GM10248 (cell line): ENCODE data around the gene F2RL1.

Experiments used
- CTCF ChIA-PET: fragments of 300-600 bp; sonication (Branson Sonifier 250); formaldehyde crosslinking; extraction: SDS; loops from one replicate; lab custom pipeline; 2021; ENCODE audit warnings: antibody characterized with exemption; lab: Yijun Ruan, JAX
- POLR2A ChIA-PET: fragments of 350-650 bp; sonication (Branson Sonifier 250); formaldehyde crosslinking; extraction: SDS; loops from one replicate; lab custom pipeline; 2020; ENCODE audit warnings: antibody characterized with exemption; lab: Yijun Ruan, JAX
- DNase-seq: peaks from one replicate; pipeline ENCODE4 v3.0.0; 2012; ENCODE audit errors: extremely low spot score
- TF ChIP-seq, protein P1 (sequence below): IDR thresholded peaks from 2 replicates; pipeline ENCODE4 v1.5.1; 2012; ENCODE audit warnings: mild to moderate bottlenecking, low read depth; ENCODE audit errors: extremely low read depth, missing control alignments, control extremely low read depth

The F2RL1 gene

DNA sequence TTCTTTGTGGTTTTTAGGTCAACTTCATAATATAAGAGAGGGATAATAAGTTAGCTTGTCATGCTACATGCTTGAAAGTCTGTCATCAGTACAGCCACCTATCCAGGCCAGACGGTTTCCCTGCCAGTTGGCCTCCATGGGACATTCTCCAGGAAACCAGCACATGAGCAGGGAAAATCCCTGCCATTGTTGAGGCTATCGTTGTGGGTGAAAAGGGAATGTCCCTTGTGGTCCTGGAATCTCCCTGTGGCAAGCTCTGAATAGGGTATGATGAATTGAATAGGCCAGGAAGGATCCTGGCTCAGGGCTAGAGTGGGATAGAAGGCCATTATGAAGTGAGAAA is 12.3 kb downstream of the F2RL1 start:
- ChIA-PET POLR2A (interaction anchor here (0.6 kb wide), 1 partner anchor 496 kb away, joined by 7 read pairs; no protein-coding TSS in a partner anchor), CTCF (interaction anchor here (1.0 kb wide), 1 partner anchor 16 kb away, joined by 3 read pairs; no protein-coding TSS in a partner anchor)
- DNase-seq: no peak
- TF ChIP-seq, protein P1, sequence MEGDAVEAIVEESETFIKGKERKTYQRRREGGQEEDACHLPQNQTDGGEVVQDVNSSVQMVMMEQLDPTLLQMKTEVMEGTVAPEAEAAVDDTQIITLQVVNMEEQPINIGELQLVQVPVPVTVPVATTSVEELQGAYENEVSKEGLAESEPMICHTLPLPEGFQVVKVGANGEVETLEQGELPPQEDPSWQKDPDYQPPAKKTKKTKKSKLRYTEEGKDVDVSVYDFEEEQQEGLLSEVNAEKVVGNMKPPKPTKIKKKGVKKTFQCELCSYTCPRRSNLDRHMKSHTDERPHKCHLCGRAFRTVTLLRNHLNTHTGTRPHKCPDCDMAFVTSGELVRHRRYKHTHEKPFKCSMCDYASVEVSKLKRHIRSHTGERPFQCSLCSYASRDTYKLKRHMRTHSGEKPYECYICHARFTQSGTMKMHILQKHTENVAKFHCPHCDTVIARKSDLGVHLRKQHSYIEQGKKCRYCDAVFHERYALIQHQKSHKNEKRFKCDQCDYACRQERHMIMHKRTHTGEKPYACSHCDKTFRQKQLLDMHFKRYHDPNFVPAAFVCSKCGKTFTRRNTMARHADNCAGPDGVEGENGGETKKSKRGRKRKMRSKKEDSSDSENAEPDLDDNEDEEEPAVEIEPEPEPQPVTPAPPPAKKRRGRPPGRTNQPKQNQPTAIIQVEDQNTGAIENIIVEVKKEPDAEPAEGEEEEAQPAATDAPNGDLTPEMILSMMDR: no peak

DNA sequence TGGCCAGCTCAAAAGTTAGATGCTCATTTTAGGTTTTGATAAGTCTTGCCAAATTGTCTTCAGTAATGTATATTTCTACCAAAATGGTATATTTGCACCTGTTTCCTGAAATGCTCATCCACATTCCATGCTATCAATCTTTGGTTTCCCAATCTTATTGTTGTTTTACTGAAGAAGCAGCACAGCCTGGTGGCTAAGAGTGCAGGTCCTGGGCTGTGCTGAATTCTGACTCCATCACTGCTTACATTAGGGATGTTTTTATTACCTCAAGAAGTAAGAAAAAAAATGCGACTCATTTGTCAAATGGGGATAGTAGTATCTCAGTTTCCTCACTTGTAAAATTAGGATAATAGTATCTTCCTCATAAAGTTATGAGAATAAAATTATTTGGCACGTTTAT is 17.4 kb downstream of the F2RL1 start:
- CTCF ChIA-PET: no interaction called here
- TF ChIP-seq, protein P1: no peak
- no peak for DNase-seq
- POLR2A ChIA-PET: no interaction called here

DNA sequence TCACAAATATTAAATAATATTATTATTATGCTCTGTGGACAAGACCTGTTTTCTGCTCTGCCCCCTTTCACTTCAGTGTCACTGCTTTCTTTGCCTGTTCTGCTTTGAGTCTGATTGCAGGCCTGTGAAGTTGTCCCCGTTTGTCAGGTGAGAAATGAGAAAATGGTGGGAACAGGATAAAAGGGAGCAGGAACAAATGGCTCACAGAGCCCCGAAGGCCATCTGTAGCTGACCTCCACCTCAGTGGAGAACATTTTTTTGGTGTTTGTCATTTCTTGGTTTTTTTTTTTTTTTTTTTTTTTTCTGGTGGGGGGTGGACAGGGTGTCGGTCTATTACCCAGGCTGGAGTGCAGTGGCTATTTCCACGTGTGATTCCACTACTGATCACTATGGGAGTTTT is 17.8 kb downstream of the F2RL1 start:
- DNase-seq: no peak
- POLR2A ChIA-PET: no interaction called here
- TF ChIP-seq, protein P1: no peak
- CTCF ChIA-PET: no interaction called here

DNA sequence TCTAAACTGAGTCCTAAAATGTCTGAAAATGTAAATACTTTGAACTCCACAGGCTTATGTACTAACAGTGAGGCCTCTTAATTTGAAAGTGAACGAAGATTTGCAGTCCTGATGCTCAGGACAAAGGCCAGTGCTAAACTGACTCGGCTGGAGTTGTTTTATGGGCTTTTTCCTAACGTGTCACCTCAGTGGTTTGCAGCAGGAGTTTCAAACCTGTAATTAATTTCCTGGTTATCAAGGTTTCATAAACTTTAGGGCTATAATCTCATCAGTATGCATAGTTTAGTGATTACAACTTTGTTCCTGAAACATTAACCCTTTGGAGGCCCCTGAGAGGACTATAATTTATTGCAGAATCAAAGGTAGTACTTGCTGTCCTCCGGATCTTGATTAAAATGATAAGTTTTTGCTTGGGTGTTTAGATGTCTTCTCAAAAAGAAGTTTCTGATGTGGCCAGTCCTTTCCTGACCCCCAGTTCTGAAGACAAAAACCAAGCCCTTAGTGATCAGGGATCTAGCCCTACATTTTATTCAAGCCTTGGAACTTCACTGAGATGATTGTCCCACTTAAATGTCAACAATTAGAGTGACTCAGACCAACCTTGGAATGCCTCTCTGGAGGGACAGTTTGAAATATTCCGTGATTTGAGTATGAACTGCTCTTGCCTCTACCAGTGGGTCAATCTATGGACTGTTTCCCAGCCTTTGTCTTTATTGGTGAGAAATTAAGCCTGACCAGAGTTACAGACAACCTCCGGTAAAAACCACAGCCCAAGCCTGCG is 19.8 kb downstream of the F2RL1 start:
- ChIA-PET CTCF (no interaction called here), POLR2A (no interaction called here)
- TF ChIP-seq, protein P1: no peak
- no peak for DNase-seq

DNA sequence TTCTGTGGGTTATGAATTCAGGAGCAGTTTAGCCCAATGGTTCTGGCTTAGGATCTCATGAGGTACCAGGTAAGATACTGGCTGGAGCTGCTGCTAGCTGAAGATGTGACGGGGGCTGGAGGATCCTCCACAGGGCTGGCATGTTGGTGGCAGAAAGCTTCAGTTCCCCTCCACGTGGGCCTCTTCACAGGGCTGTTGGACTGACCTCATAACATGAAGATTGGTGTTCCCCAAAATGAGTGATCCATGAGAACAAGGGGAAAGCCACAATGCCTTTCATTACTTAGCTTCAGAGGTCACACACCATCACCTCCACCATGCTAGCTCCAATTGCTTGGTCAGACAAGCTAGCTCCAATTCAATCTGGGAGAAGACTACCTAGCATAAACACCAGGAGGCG is 22.5 kb downstream of the F2RL1 start:
- POLR2A ChIA-PET: no interaction called here
- TF ChIP-seq, protein P1: no peak
- CTCF ChIA-PET: interaction anchor here (0.8 to 1.4 kb wide), 3 partner anchors 8 to 25 kb away, joined by 3 to 4 read pairs (median 3); no protein-coding TSS in a partner anchor
- DNase-seq: no peak

DNA sequence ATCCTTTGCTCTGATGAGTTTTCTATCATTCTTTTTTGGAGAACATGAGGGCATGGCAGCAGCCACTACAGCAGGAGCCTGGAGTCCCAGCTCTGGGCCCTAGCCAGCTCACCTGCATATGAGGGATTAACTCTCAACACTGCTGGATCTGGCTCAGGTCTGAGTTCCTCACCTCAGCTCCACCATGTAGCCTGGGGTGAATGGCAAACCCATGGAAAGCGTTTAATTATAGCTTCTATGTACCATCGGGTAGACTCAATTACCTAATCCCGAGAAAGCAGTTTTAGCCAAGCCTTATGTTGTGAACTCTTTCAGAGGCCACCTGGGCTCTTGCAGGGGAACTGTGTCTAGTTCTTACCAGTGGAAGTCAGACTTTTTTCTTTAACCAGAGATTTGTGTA is 27.1 kb downstream of the F2RL1 start:
- ChIA-PET POLR2A (no interaction called here), CTCF (no interaction called here)
- TF ChIP-seq, protein P1: no peak
- no peak for DNase-seq
